Panc1 (cell line): ENCODE results near the gene LRMDA.

Source experiments
- CTCF ChIP-seq: fragments of 450-650 bp; IDR thresholded peaks from 2 replicates; pipeline ENCODE4 v1.5.1; 2017; ENCODE audit warnings: mild to moderate bottlenecking
- POLR2AphosphoS5 ChIP-seq: IDR thresholded peaks from 2 replicates; pipeline ENCODE4 v1.6.1; 2012; ENCODE audit warnings: mild to moderate bottlenecking, low read depth, low read length, moderate library complexity

GRCh38 chr10:76278811-76279460 lies 847.5 kb downstream of the LRMDA start:
- TF ChIP-seq POLR2AphosphoS5 = no peak
- no peak for TF ChIP-seq CTCF
